ENCODE data around the gene BCAS1.

BCAS1 gene

DNA sequence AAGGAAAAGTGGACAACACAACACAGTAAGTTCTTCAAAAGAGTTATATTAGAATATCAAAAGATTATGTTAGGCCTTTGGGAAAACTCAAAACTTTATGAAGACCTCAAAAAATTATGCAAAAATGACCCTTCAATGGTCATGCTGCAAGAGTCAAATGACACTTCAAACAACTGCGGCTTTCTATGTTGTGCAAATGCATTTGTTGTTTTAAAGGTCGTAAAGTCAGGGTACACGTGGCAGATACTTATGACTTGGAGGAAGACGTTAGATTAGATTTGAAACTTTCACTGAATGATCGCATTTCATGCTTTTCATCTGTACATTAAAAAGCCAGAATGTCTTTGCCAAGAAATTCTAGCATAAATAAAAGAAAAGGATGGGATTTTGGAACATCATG, 31.4 kb downstream of the BCAS1 start:
- no peak overlapping the region for H3K4me3 ChIP-seq (ENCODE audit: control insufficient read depth, low read depth, low read length)
- TF ChIP-seq, protein P1, sequence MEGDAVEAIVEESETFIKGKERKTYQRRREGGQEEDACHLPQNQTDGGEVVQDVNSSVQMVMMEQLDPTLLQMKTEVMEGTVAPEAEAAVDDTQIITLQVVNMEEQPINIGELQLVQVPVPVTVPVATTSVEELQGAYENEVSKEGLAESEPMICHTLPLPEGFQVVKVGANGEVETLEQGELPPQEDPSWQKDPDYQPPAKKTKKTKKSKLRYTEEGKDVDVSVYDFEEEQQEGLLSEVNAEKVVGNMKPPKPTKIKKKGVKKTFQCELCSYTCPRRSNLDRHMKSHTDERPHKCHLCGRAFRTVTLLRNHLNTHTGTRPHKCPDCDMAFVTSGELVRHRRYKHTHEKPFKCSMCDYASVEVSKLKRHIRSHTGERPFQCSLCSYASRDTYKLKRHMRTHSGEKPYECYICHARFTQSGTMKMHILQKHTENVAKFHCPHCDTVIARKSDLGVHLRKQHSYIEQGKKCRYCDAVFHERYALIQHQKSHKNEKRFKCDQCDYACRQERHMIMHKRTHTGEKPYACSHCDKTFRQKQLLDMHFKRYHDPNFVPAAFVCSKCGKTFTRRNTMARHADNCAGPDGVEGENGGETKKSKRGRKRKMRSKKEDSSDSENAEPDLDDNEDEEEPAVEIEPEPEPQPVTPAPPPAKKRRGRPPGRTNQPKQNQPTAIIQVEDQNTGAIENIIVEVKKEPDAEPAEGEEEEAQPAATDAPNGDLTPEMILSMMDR (conservative IDR thresholded peaks at IDR 0.05; ENCODE audit: control insufficient read depth, insufficient read depth, low read depth, low read length), result no peak
- no peak for DNase-seq (ENCODE audit: low read depth)

DNA sequence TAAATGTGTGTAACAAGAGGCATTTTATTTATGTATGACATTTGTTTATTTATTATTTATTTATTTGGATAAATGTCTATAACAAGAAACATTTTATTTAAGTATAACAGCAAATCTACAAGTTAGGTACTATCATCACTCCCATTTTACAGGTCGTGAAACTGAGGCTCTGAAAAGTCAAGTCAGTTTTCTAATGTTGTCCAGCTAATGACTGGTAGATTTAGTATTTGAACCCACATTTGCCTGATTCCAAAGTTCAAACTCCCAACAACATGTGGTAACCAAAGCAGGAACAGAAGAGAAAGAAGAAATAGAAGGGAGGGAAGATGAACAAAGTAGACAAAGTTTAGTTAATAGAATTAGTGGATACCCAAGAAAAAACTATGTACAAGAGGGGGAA, 32.9 kb downstream of the BCAS1 start:
- DNase-seq (ENCODE audit: low read depth), result no peak
- H3K4me3 ChIP-seq (ENCODE audit: control insufficient read depth, low read depth, low read length), result no peak overlapping the region
- TF ChIP-seq, protein P1 (conservative IDR thresholded peaks at IDR 0.05; ENCODE audit: control insufficient read depth, insufficient read depth, low read depth, low read length), result no peak

DNA sequence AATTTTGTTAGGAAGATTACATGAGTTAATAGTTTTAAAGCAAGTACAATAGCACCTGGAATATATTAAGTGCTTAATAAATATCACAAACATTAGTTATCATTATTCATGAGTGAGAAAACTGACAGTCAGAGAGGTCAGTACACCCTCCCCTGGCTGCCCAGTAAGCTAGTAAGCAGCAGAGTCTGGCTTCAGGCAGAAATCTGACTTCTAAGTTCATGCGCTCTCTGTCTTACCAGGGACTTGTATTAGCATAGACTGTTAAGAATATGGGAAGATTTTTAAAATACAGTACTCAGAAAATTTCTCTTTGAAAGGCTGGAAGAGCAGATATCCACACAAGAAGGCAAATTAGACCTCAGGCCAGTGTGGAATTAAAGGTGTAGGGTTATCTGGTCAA, 40.8 kb downstream of the BCAS1 start:
- TF ChIP-seq, protein P1 (conservative IDR thresholded peaks at IDR 0.05; ENCODE audit: control insufficient read depth, insufficient read depth, low read depth, low read length), result no peak
- H3K4me3 ChIP-seq (ENCODE audit: control insufficient read depth, low read depth, low read length), result no peak overlapping the region
- no peak for DNase-seq (ENCODE audit: low read depth)

DNA sequence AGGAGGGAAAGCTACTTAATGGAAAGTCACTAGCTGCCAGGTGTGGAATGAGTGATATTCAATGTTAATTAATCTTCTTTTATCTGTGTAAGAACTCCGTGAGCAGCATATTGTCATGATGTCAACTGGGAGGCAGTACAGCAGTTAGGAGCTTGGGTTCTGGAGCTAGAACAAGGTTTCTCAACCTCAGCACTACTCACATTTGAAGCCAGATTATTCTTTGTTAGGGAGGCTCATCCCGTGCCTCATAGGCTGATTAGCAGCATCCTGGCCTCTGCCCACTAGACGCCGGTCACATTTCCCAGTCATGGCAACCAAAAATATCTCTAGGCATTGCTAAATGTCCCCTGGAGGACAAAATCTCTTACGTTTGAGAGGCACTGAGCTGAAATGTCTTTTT, 41.2 kb downstream of the BCAS1 start:
- no peak for DNase-seq (ENCODE audit: low read depth)
- TF ChIP-seq, protein P1 (conservative IDR thresholded peaks at IDR 0.05; ENCODE audit: control insufficient read depth, insufficient read depth, low read depth, low read length), result no peak
- no peak overlapping the region for H3K4me3 ChIP-seq (ENCODE audit: control insufficient read depth, low read depth, low read length)

DNA sequence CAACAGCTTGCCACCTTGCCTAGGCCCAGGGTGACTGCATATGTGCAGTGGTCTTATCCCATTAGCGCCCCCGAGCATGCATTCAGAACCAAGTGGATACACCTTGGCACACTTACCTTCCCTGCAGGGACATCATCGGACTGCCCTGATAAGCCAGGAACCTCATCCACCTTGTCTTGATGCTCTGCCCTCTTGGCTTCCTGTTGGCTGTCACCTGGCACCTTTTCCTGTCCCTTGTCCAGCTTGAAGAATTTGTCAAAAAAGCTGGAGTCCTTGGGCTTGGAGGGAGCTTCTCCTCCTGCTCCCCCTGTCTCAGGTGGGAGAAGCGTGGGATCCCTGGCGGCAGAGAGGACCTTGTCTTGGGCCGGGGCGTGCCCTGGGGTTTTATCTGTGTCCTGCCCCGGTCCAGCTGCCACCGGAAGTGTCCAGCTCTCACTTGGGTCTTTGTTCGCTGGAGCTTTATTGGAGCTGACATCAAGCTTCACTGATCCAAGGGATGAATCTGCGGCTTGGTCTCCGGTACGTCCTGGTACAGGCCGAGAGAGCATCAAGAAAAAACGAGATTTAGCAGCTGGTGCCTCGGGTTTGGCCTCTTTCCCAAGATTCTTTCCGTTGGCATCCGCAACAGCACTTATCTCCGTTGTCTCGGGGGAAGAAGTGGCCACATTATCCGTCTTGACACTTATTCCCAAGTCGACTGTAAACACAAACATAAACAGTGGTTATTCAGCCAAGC, 42.0 kb downstream of the BCAS1 start:
- TF ChIP-seq, protein P1 (conservative IDR thresholded peaks at IDR 0.05; ENCODE audit: control insufficient read depth, insufficient read depth, low read depth, low read length), result no peak
- no peak overlapping the region for H3K4me3 ChIP-seq (ENCODE audit: control insufficient read depth, low read depth, low read length)
- no peak for DNase-seq (ENCODE audit: low read depth)

DNA sequence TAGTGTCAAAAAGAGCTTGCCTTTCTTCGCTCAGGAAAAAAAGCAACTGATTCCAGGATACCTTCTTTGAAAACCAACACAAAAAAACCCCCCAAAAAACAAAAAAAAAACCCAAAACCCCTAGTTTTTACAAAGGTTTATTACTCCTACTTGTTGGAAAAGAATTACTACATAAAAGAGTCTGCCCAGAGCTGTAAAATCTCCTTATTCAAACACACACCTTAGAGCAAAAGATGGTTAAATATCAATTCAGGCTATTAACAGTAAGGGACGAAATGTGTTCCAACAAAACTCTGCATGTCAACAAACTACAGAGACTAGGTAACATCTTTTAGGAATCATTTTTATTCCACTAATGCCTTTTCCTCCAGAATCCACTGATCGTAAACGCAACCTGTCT, 42.7 kb downstream of the BCAS1 start:
- H3K4me3 ChIP-seq (ENCODE audit: control insufficient read depth, low read depth, low read length), result no peak overlapping the region
- TF ChIP-seq, protein P1 (conservative IDR thresholded peaks at IDR 0.05; ENCODE audit: control insufficient read depth, insufficient read depth, low read depth, low read length), result no peak
- no peak for DNase-seq (ENCODE audit: low read depth)

Measured in fibroblast of mammary gland (primary cell).